HT1080 (cell line): ENCODE results near the gene PAK5. TPM values are rescaled to one million over a fixed set of nuclear protein-coding genes. Genes with fewer than 3 reads are reported as not detected.

ENCODE experiments used
- DNase-seq: peaks from one replicate; pipeline ENCODE4 v3.0.0-alpha.2; 2015; ENCODE audit warnings: low read depth
- total RNA-seq: library from RNA; depleted of rRNA; stranded (reverse); fragments of >200 nt; shearing (Covaris generic); gene quantifications from 2 replicates; pipeline ENCODE4 v1.2.3, GENCODE V29; 2014

The PAK5 gene
- total RNA-seq, 1 experiment from 2014 or later, result not detected

DNA sequence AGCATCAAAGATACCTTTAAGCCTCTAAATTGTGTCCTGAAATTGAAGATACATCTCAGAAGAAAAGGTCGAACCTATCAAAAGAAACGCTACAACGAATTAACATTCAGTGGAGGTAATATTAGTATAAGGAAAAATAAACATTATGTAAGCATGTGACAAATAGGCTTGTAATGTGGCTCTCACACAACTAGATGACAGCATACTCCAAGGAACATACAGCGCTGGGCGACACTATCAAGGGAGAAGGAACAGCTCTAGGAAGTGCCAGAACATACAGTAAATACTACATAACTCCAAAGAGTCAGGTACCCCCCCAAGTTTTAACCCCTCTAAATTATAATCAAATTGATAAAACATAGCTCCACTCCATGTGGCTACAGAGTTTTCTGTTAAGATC is 220.9 kb downstream of the PAK5 start:
- DNase-seq, result peak; percentile 42

DNA sequence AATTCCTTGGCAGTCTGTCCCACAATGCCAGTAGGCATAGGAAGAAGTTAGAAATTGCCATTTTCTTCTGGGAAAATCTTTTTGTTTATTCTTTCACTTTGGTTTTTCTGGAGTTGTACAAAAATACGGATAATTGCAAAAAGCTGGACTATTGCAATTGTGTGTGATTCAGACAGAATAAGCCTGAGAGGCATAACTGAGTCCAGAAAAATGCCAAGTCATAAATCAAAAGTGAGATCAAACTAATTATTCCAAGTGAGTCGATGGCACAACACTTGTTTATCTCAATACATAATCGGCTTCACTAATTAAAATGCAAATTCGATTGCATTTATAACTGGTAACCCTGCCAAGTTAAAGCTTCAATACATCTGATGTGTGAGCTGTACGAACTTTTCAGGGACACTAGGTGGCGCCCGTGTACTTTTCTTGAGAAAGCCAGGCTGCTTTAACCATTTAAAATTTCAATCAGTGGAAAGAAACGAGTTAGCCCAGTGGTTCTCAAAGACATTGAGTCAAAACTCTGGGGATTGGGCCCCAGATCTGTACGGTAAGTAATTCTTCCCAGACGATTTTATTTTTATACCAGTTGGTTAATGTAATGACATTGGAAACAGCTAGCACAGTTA is 221.9 kb downstream of the PAK5 start:
- DNase-seq, result peak; percentile 45

DNA sequence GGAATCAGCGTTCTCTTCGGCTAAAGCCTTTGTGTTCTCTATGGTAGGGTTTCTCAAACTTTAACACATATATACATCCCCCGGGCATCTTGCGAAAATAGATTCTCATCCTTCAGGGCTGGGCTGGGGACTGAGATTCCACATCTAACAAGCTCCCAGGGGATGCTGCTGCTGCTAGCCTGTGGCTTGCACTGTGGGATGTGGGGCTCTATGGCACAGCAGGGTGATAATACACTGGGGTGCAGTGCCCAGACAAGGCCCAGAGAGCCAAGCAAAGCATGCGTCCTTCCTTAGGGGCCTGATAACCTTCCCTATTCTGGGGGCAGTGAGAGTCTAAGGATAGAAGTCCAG is 222.4 kb downstream of the PAK5 start:
- no peak for DNase-seq

DNA sequence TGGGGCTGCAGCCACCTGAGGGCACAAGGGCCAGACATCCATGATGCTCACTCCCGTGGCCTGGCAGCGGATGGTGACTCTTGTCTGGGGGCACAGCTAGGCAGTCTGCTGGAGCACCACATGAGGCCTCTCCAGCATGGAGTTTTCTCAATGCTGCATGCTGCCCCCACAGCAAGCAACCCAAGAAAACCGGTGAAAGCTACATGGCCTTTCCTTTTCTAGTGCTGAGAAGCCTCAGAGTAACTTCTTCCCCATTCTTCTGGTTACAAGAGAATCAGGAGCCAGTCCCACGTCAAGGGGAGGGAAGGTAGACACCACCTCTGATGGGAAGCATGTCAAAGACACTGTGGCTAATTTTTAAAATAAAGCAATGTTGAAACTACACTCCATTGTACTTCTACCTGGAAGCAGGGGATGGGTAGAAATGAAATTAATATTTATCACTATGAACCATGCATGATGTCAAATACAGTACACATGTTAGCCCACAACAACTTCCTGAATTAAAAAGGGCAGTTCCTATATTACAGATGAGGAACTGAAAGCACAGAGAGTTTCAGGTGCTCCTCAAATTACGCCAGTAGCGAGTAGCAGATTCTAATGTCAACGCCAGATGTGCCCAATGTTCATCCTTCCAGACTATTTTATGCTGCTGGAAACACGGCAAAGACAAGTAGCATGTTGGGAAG is 223.0 kb downstream of the PAK5 start:
- DNase-seq, result no peak

DNA sequence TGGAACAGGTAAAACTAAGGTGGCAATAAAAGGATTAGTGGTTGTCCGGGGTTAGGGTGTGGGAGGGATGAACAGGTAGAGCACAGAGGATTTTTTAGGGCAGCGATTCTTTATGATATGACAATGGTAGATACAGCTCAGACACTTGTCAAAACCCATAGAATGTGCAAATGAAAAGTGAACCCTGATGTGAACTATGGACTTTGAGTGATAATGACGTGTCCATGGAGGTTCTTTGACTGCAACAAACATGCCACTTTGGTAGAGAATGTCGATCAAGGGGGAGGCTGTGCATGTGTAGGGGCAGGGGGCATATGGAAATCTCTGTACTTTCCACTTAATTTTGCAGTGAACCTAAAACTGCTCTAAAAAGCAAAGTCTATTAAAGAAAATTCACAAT is 223.8 kb downstream of the PAK5 start:
- no peak for DNase-seq

DNA sequence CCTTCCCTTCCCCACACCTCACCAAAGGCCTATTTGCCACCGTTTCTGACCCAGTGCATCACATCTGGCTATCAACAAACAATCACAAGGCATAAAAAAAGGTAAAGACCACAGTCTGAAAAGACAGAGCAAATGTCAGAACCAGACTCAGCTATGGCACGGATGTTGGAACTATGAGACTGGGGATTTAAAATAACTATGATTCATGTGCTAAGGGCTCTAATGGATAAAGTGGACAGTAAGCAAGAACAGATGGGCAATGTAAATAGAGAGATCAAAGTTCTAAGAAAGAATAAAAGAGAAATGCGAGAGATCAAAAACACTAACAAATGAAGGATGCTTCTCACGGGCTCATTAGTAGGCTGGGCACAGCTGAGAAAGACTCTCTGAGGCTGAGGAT is 225.0 kb downstream of the PAK5 start:
- no peak for DNase-seq

DNA sequence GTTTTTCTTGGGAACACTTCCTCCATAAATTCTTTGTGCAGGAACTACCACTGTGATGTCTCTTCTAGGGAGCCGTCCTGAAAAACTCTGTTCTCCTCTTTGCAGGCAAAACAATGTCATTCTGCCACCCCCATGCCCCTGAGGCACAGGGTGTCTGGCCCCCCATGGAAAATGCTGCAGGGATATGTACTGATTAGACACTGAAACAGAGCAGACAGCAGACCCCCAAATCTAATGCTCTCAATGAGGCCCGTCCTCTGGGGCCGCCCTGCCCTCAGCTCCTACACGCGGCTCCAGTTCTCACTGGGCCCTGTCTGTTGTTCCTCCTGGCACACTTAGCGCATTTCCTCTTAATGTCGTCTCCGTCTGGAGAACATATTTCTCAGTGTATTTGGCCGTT is 227.0 kb downstream of the PAK5 start:
- DNase-seq, result no peak

DNA sequence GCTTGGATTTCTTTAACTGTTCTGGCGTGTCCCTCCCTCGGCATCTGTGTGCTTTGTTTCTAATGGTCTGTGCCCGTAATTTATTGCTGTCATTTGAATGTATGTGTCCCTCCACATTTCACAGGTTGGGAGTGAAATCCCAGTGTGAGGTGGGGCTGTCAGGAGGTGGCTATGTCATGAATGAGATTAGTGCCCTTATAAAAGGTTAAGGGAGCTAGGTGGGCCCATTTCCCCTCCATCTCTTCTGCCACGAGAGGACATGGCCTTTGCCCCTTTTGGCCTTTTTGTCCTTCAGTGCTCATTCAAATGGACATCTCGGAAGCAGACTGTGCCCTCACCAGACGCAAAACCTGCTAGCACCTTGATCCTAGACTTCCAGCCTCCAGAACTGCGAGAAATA is 228.2 kb downstream of the PAK5 start:
- no peak for DNase-seq

DNA sequence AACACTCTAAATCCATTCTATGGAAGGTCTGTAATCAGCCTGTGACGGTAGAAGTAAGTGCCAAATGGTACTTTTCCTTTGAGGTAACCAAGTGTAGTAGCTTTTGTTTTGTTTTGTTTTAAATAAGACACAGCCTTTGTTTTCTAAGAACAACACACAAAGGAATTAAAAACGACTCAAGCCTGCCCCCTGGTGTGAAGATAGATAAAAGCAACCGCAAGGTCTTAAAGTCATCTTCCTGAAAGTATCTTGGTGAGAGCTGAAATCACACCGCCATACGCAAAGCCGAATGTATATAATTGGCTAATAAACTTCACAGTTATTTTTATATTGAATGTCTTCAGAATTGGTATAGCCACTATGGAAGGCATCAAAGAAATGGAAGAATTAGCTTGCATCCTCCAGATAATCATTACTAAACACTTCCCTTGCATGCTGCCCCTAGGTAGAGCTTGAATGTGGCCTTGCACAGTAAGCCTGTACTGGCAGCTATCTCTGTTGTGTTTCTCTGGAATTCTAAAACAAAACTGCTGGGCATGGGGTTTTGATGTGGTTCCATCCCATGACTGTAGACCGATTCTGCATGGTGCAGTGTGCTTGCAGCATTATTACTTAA is 228.9 kb downstream of the PAK5 start:
- peak; percentile 54 for DNase-seq

DNA sequence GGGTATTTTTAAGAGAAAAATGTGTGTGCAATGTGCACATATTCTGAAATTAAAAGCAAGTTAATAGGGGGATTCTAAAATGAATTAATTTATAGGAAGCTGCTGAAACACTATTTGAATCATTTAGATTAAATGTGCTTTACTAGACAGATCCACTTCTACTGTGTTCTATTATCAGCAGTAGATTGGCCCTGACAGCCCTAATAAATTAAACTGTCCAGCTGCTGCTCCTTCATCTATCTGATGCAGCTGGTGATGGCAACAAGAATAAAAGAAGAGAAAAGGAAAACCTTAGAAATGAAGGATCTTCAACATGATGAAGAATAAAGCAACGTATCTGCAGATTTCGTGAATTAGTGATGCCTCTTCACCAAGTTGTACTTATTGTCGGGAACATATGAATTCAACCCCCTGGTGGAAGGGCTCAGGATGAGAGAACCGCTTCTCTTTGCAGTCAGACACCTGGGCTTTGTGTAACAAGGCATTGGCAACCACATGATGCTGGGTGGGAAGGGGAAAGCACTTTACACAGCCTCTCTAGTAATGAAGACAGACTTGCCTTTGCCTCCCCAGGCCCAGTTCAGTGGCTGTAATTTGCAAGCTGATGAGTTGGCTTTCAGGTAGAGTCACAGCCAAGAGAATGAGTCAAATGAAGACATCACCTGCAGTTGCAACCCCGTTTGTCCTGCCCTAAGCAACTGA is 230.1 kb downstream of the PAK5 start:
- DNase-seq, result no peak

DNA sequence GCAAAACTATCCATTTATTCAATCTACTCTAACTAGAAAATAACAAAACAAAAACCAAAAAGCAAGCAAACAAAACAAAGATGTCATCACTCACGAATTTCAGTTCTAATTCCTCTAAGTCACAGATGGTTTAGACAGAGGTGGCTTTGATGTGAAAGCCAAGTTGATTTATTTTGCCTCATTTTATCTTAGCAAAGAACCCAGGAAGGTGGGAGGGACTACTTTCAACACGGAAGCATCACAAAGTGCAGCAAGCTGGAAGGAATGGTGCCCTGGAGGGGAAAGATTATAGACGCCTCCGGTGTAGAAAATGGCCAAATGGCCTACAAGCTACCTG is 236.1 kb downstream of the PAK5 start:
- DNase-seq, result no peak

DNA sequence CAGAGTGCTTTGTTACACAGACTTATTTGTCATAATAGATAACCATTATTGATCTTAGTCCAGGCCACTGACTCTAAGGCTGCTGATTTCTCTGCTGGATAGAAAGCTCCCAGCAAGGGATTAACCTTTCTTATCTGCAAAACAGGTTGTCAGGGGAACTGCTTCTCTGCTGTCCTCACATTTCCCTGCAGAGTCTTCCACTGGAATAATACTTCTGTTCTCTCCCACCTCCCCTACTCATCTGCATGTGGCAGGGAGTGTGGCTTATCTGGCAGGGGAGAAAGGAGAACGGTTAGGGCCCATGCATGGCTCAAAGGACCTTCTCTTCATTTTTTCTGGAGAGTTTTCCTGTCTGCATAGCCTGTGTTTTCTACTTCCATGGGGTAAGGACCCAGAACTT is 238.3 kb downstream of the PAK5 start:
- no peak for DNase-seq

DNA sequence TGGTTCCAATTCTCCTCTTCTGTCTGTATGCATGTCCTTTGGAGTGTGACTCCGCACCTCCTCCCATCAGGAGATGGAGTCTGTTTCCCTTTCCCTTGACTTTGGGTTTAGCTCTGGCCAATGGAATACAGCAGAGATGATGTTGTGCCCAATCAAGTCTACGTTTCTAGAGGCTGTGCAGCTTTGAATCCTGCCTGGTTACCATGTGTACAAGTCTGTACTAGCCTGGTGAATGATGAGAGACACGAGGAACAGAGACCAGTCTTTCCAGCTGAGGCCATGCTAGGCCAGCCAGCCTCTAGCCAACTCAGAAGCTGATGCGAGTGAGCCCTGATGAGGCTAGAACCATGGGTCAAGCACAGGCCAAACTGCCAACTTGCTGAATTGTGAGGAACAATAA is 241.3 kb downstream of the PAK5 start:
- no peak for DNase-seq

DNA sequence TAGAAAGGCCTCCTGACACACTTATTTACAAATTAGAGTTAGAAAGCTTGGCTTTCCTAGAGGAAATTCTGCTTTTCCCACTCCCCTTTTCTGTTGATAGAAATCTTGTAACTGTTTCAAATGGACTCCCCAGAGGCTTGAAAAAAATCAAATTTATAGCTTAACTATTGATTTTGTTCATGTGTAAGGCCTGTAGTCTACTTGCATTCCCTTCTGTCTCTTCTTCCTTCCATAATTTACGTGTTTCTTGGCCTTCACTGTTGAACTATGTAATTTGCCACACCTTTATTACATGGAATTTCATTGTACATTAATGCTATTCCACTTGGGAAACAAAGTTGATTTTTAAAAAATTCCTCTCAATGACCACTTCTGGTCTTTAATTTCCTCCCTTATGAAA is 243.1 kb downstream of the PAK5 start:
- no peak for DNase-seq

DNA sequence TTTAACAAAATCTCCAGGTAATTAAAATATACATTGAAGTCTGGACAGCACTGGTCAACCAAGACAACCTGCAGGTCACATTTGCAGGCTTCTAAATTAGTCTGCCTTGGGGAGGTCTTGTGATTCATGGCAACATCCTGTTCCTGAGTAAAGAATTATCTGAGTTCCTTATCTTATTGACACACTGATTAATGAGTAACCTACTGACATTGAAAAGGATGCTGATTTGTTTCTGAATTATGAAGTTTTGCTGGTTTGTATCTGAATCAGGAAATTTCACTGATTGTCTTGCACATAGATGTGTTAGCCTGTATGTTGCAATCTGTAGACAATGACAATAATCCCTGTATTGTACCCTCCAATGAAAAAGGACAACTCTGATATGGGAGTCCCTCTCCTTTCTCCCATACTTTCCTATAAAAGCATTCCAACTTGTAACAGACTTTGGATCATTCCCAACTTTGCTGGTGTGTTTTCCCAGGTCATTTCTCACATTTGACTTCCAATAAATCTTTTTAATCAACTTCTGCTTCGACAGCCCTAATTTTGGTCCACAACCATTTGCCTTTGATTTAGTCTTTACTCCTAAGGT is 244.5 kb downstream of the PAK5 start:
- DNase-seq, result no peak

DNA sequence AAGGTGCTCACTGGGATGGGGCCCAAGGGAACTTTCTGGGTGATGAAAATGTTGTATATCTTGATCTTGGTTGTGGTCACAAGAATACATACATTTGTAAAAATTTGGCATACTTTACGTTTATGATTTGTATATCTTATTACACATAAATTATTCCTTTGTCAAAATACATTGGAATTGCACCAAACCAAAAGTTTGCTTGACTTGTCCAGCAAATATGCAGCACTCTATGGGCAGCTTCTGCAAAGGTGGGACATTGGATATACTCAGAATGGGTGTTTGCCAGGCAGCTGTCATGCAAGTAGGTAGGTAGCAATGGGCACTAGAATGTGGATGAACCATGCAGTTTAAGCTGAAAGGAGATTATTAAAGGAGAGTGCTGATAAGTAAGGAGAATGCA is 246.5 kb downstream of the PAK5 start:
- no peak for DNase-seq

DNA sequence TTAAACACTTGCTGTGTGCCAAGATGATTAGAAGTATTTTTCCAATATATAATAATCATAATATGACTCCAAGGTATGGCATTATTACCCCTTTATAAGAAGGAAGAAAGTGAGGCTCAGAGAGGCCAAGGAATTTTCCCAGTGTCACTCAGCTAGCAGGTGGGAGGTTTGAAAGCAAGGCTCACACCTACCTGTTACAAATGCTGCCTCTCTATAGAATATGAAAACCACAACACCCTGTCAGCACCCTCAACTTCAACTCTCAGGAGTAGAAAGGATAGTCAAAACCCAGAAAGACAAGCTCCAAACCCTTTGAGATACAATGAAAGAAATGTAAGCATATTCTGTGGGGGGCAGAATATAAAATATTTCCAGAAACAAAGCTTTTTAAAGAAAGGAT is 247.8 kb downstream of the PAK5 start:
- DNase-seq, result no peak

DNA sequence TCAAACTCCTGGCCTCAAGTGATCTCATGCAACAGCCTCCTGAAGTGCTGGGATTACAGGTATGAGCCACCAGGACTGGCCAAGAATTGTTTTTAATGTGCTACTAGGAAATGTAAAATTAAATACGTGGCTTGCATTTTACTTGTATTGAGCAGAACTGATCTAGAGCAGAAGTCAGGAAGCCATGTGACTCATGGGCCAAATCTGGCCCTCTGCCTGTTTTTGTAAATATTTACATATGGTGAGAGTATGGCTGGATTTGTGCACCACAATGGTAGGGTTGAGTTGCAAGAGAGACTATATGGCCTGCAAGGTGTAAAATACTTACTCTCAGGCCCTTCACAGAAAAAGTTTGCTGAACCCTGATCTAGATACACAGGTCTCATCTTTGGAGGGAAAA is 248.7 kb downstream of the PAK5 start:
- DNase-seq, result peak; percentile 51

DNA sequence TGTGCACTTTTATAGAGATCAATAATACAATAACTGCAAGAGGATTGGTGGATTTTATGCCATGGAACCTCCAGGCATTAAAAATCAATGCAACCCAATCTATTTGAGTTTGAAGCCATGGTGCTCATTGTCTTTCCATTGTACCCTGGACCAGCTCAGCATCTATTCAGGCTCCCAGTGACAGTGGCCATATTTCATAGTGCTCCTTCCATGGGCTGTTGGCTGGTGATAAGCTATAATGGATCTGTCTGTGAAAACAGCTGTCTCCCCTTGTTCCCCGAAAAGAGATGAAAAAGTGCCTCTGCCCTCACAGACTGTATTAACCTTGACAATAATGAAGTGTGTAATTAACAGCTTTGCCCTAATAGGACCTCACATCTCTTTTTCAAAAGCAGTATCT is 250.2 kb downstream of the PAK5 start:
- DNase-seq, result no peak

DNA sequence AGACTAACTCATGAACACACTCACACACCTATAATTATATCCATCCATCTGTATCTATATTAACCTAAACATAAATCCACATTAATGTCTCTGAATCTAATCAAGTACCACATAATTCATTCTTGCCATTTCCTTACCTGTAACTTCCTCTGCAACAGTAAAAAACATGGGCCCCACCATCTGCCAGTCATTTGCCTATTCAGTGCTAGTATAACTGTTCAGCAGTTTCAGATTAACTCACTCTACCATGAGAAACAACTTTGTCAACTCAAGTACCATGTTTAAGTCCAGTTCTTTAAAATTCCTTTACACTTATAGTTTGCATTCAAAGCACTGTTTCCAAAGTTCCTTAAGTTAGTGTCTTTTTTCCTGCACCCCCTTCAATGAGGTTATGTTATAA is 255.7 kb downstream of the PAK5 start:
- no peak for DNase-seq

DNA sequence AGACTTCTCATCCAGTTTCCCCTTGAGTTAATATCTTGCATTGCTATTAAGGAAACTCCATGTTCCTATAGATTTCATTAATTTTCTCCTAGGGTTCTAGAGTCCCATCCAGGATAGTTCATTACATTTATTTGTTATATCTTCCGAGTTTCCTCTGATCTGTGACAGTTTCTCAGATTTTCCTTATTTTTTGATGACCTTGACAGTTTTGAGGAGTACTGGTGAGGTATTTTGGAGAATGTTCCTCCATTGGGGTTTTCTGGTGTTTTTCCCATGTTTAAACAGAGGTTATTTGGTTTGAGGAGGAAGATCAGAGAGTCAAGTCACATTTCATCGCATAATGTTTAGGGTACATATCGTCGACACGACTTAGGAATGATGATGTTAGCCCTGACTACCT is 256.7 kb downstream of the PAK5 start:
- no peak for DNase-seq

DNA sequence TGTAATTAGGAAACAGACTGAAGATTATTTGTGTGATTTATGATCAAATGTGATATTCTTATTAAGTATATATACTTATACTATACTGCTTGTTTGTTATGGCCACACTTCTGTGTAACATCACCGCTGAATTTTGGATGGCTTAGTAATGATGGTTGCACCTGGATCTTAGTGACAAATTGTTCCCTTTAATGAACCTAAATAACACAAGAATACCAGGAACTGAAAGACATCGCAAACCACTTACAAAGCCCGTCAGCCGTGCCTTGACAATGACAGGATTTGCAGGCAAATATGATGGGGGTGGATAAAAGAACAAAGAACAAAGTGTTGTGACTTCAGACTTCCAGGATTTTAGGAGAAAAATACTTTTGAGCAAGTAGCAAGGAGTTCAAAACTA is 257.4 kb downstream of the PAK5 start:
- no peak for DNase-seq
